Left lung (tissue), 10 donors: ENCODE data around the gene GNAL. TPM values are rescaled to one million over a fixed set of nuclear protein-coding genes. Genes with fewer than 3 reads are reported as not detected.
"Not testable (repeated sequence)": the region's sequence is repeated elsewhere in the genome, so short reads cannot be mapped to it uniquely, and the experiment has no call there.

Source experiments
- ATAC-seq: fragments of 200-7000 bp; cut with Tn5 transposase; one replicate; pipeline ENCODE4 v1.9.1; 2020; ENCODE audit warnings: moderate library complexity
- DNase-seq, 4 donors: peaks; one replicate each; pipeline ENCODE4 v3.0.0-alpha.2; 2013 to 2020
- H3K27ac ChIP-seq, 2 donors: fragments of 200-600 bp; sonication (generic) in 1 of 2; one replicate each; pipeline versions ENCODE4 v1.5.0 to v1.8.0; 2020 to 2021
- H3K27me3 ChIP-seq, 2 donors: fragments of 200-600 bp; sonication (generic) in 1 of 2; one replicate each; pipeline versions ENCODE4 v1.5.0 to v1.8.0; 2020 to 2021
- H3K36me3 ChIP-seq, 2 donors: fragments of 200-600 bp; sonication (generic) in 1 of 2; one replicate each; pipeline versions ENCODE4 v1.5.0 to v1.8.0; 2020 to 2021
- H3K4me1 ChIP-seq, 2 donors: fragments of 200-600 bp; one replicate each; pipeline ENCODE4 v1.8.0; 2021
- H3K4me3 ChIP-seq, 2 donors: fragments of 200-600 bp; sonication (generic) in 1 of 2; one replicate each; pipeline versions ENCODE4 v1.5.0 to v1.8.0; 2020 to 2021; ENCODE audit warnings: mild to moderate bottlenecking in 1 of 2
- H3K9me3 ChIP-seq, 2 donors: fragments of 200-600 bp; sonication (generic) in 1 of 2; one replicate each; pipeline versions ENCODE4 v1.5.0 to v1.8.0; 2020 to 2021
- intact Hi-C, 2 donors: fragments of 100-400 bp; cut with DNase I; formaldehyde crosslinking; loops; one replicate each; pipeline versions ENCODE4 v1.11.2 to v1.14.2; 2022
- polyA plus RNA-seq, 6 donors: library from polyadenylated mRNA; unstranded; fragments of 120-200 nt; gene quantifications; one replicate each; pipeline ENCODE4 v1.2.1, GENCODE V29; 2013; ENCODE audit not compliant: insufficient read length in 6 of 6
- total RNA-seq, 2 donors: library from RNA; stranded (reverse); fragmentation: NEBNext Ultra II Directional; extraction: Animal tissue kit (Norgen Biotek cat#: 25700); gene quantifications; one replicate each; pipeline ENCODE4 v1.2.1, GENCODE V29; 2021
- TF ChIP-seq, protein P1 (sequence below), 2 donors: fragments of 200-600 bp; sonication (generic) in 1 of 2; IDR thresholded peaks; one replicate each; pipeline versions ENCODE4 v1.5.0 to v1.8.0; 2021; ENCODE audit warnings: antibody characterized with exemption in 2 of 2
- donor health status: DM: no; HTN: yes; CAD: no.
- donor health status: DM: no; HTN: no; CAD: no.

GNAL gene
- total and polyA plus RNA-seq, 8 donors: 1.8 to 5.7 (median 2.8) TPM

DNA sequence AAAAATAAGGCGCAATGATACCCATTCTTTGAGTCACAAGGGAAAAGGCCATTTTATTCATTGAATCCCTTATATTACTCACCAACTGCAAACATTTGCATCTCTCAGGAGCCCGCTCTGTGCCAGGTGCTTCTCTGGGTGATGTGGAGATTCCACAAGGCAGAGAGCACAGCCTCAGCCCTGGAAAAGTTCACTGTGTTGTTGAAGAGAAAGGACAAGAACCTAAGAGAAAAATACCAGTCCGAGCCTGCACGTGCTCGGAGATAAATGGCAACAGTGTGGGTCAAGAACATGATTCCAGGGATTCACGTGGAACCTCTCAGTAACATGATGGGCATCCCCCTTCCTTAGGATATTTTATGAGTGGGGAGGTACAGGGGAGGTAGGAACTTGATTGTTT is 11.8 kb downstream of the GNAL start:
- no peaks in the 10 kb centered on the region for H3K9me3 ChIP-seq
- TF ChIP-seq, protein P1, sequence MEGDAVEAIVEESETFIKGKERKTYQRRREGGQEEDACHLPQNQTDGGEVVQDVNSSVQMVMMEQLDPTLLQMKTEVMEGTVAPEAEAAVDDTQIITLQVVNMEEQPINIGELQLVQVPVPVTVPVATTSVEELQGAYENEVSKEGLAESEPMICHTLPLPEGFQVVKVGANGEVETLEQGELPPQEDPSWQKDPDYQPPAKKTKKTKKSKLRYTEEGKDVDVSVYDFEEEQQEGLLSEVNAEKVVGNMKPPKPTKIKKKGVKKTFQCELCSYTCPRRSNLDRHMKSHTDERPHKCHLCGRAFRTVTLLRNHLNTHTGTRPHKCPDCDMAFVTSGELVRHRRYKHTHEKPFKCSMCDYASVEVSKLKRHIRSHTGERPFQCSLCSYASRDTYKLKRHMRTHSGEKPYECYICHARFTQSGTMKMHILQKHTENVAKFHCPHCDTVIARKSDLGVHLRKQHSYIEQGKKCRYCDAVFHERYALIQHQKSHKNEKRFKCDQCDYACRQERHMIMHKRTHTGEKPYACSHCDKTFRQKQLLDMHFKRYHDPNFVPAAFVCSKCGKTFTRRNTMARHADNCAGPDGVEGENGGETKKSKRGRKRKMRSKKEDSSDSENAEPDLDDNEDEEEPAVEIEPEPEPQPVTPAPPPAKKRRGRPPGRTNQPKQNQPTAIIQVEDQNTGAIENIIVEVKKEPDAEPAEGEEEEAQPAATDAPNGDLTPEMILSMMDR (IDR thresholded peaks at IDR 0.05): no peak
- H3K4me3 ChIP-seq: no peak overlapping the region
- intact Hi-C loops: no loop called here
- H3K36me3 ChIP-seq: no peaks in the 10 kb centered on the region
- H3K27me3 ChIP-seq: peaks cover 0 to 8% of the 10 kb centered on the region in 2 donors
- no peak for ATAC-seq
- no peak overlapping the region for H3K27ac ChIP-seq
- H3K4me1 ChIP-seq: no peaks in the 10 kb centered on the region
- no peak for DNase-seq

DNA sequence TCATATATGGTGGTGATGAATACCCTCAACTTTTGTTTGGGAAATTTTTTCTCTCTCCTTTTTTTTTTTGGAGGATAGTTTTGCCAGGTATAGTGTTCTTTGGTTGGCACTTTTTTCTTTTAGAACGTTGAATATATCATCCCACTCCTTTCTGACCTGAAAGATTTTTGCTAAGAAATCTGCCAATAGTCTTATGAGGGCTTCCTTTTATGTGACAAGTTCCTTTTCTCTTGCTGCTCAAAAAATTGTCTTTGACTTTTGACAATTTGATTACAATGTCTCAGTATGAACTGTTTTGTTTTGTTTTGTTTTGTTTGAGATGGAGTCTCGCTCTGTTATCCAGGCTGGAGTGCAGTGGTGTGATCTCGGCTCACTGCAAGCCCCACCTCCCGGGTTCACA is 21.5 kb downstream of the GNAL start:
- Histone ChIP-seq H3K4me3 (no peak overlapping the region), H3K4me1 (no peaks in the 10 kb centered on the region), H3K36me3 (no peaks in the 10 kb centered on the region), H3K9me3 (no peaks in the 10 kb centered on the region), H3K27ac (no peak overlapping the region), H3K27me3 (no peaks in the 10 kb centered on the region)
- intact Hi-C loops: no loop called here
- TF ChIP-seq, protein P1 (IDR thresholded peaks at IDR 0.05): no peak
- DNase-seq: no peak
- no peak for ATAC-seq

DNA sequence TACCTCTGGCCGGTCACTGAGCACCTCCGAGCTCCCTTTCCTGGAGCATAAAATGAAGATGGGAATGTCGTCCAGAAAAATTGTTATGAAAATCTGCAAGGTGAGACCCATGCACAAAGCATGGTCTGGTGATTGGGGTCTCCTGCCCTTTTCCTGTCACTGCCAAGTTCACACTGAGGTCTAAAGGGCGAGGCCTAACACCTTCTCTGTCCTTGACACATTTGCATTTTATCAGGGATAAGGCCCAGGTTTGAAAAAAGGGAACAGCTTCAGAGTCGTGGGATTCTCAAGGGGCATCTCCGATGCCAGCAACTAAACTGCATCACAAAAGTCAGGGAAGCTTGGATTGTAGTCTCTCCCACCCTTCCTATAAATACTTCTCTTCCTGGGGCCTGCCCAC is 24.7 kb downstream of the GNAL start:
- ATAC-seq (no peak), DNase-seq (no peak)
- no peaks in the 10 kb centered on the region for H3K36me3 ChIP-seq
- intact Hi-C loops: no loop called here
- H3K27me3 ChIP-seq: peaks cover 0 to 6% of the 10 kb centered on the region in 2 donors
- H3K4me1 ChIP-seq: no peaks in the 10 kb centered on the region
- no peak overlapping the region for H3K4me3 ChIP-seq
- TF ChIP-seq, protein P1 (IDR thresholded peaks at IDR 0.05): no peak
- H3K9me3 ChIP-seq: no peaks in the 10 kb centered on the region
- H3K27ac ChIP-seq: no peak overlapping the region

DNA sequence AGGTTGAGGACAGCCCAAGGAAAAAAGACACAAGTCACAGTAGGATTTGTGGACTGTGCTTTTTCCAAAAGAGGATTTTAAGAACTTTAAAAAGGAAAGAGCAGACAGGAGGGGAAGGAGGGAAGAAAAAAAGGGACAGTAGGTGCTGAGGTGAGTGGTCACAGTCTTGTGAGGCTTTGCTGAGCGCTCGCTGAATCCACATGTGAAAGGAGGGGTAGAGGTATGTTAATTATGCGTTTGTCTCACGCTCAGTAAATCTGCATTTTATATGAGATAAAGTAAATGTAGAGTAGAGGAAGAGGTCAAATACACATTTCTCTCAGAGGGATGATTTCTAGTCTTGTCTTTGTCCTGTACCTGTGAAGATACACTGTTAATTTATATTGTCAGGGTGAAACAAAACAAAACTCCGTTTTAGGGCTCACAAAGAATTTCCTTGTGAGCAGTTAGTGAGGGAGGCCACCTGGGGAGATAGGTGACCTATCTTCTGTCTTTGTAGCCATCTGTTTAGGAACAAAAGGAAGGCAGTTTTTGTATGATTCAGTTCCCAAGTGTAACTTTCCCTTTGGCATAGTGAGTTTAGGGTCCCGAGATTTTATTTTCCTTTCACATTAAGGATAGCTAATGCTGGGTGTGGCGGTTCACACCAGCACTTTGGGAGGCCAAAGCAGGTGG is 25.3 kb downstream of the GNAL start:
- Histone ChIP-seq H3K4me1 (no peaks in the 10 kb centered on the region), H3K9me3 (no peaks in the 10 kb centered on the region), H3K27me3 (peaks cover 0 to 6% of the 10 kb centered on the region in 2 donors), H3K4me3 (no peak overlapping the region), H3K27ac (no peak overlapping the region), H3K36me3 (no peaks in the 10 kb centered on the region)
- intact Hi-C loops: no loop called here
- TF ChIP-seq, protein P1 (IDR thresholded peaks at IDR 0.05): no peak
- DNase-seq (no peak), ATAC-seq (no peak)

DNA sequence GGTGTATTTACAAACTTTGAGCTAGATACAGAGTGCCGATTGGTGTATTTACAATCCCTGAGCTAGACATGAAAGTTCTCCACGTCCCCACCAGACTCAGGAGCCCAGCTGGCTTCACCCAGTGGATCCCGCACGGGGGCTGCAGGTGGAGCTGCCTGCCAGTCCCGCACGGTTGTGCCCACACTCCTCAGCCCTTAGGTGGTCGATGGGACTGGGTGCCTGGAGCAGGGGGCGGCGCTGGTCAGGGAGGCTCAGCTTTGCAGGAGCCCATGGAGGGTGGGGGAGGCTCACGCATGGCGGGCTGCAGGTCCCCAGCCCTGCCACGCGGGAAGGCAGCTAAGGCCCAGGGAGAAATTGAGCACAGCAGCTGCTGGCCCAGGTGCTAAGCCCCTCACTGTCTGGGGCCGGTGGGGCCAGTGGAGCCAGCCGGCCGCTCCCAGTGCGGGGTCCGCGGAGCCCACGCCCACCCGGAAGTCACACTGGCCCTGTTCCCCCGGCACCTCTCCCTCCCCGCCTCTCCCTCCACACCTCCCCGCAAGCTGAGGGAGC is 27.8 kb downstream of the GNAL start:
- H3K27me3 ChIP-seq, H3K4me3 ChIP-seq, H3K4me1 ChIP-seq, H3K27ac ChIP-seq, H3K36me3 ChIP-seq, DNase-seq, ATAC-seq, intact Hi-C loops, H3K9me3 ChIP-seq: not testable (repeated sequence)

DNA sequence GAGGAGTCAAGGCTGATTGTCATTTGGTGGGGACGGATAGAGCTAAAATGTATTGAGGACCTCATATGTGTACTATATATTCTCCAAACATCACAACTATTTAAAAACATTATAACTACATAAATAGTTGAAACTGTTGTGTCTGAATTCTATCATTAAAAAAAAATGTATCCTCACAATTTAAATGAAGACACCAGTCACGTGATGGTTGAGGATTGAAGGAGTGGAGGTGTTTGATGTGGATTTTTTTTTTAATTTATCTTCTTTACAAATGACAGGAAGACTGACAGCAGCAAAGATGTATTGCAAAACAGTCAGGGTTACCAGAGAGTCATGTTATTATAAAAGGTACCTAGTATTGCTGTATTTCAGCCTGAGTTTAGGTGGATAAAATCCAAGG is 30.0 kb downstream of the GNAL start:
- no peak for ATAC-seq

More for the DNA sequence above, 30.0 kb downstream of the GNAL start:
- Histone ChIP-seq H3K4me1 (no peaks in the 10 kb centered on the region), H3K9me3 (no peaks in the 10 kb centered on the region), H3K27me3 (peaks cover 0 to 6% of the 10 kb centered on the region in 2 donors), H3K4me3 (no peak overlapping the region), H3K36me3 (no peaks in the 10 kb centered on the region), H3K27ac (no peak overlapping the region)
- intact Hi-C loops: no loop called here
- no peak for DNase-seq
- TF ChIP-seq, protein P1 (IDR thresholded peaks at IDR 0.05): no peak
